Measurements from ENCODE around the gene CFHR2. TPM values are rescaled to one million over a fixed set of nuclear protein-coding genes. Genes with fewer than 3 reads are reported as not detected.

CFHR2 gene
- polyA plus RNA-seq, 5 donors: 0.14 to 0.69 TPM; not detected in 3

DNA sequence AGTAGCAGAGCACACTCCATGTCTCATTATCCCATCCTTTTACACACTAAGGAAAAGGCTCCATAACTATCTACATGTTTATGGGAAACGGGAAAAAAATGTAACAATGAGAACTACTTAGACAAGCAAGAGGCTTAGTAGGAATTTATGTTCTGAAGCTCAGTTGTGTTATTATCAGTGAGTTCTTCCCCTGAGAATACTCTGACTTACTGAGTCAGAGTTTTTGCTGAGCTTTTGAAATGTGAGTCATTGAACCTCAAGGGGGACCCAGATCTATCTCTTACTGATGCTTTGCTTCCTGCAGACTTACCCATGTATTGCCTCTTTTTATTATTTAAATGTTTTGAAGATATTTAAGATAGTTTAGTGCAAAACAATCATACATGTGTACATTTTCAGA, 53.9 kb downstream of the CFHR2 start:
- DNase-seq: no peak

DNA sequence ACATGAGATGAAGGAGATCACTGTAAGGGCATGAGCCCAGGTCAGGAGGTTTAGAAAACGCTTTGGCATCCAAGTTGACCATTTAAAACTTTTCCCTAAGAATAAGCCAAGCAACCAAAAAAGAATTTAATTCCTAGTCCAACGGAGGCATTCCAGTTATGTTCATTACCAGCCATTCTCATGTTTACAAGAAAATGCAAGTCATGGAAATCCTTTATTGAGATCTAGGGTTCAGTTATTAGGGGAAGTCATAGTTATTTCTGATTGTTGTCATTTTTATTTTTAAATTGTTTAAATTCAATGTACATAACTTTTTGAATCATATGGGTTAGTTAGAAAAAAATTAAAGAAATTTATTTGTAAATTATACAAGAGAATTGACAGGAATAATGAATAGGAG, 58.3 kb downstream of the CFHR2 start:
- no peak for DNase-seq

DNA sequence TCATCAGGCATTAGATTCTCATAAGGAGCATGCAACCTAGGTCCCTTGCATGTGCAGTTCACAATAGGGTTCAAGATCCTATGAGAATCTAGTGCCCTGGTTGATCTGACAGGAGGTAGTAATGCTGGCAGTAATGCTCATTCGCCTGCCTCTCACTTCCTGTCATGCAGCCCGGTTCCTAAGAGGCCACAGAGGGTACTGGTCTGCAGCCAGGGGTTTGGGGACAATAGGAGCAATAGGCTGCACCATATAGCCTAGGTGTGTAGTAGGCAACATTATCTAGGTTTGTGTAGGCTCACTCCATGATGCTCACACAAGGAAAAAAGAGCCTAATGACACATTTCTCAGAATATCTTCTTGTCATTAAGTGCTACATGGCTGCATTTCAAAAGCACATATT, 59.6 kb downstream of the CFHR2 start:
- no peak for DNase-seq

DNA sequence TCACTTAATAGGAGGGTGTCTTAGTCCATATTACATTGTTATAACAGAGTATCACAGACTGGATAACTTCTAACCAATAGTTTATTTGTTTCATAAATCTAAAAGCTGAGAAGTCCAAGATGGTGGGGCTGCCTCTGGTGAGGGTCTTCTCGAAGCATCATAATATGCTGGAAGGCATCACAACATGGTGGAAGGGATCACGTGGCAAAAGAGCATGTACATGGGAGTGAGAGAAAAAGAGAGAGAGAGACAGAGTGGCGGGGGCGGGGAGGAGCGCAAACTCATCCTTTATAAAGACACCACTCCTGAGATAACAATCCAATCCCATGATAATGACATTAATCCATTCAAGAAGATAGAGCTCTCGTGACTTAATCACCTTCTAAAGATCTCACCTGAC, 65.3 kb downstream of the CFHR2 start:
- no peak for DNase-seq

Other genes with a start within 250 kb of the CFHR2 start
- gene CFHR3, start 168.9 kb upstream of the CFHR2 start, polyA plus RNA-seq (ENCODE audit: insufficient read depth in 1 of 5, insufficient read length in 5 of 5, low replicate concordance in 1 of 5): 1 to 10 TPM in 2 of 5 donors, under 1 TPM in 3; 0.31 to 1.3 (median 0.72) TPM
- gene CFHR1, start 124.0 kb upstream of the CFHR2 start, polyA plus RNA-seq (ENCODE audit: insufficient read depth in 1 of 5, insufficient read length in 5 of 5, low replicate concordance in 1 of 5): 10 to 100 TPM in 2 of 5 donors, 1 to 10 TPM in 3; 1.1 to 11.2 (median 5.3) TPM
- gene CFHR4, start 55.7 kb upstream of the CFHR2 start, polyA plus RNA-seq (ENCODE audit: insufficient read depth in 1 of 5, insufficient read length in 5 of 5, low replicate concordance in 1 of 5): under 1 TPM in 3 of 5 donors, not detected in 2; 0.09 to 0.30 (median 0.19) TPM
- gene CFHR5, start 33.8 kb downstream of the CFHR2 start, polyA plus RNA-seq (ENCODE audit: insufficient read depth in 1 of 5, insufficient read length in 5 of 5, low replicate concordance in 1 of 5): not detected
- under 1 TPM in 2 of 5 donors, not detected in 3; 0.19 to 0.59 TPM for gene F13B, start 123.5 kb downstream of the CFHR2 start, polyA plus RNA-seq (ENCODE audit: insufficient read depth in 1 of 5, insufficient read length in 5 of 5, low replicate concordance in 1 of 5)
- gene ASPM, start 202.9 kb downstream of the CFHR2 start, polyA plus RNA-seq (ENCODE audit: insufficient read depth in 1 of 5, insufficient read length in 5 of 5, low replicate concordance in 1 of 5): 10 to 100 TPM; 11.7 to 53.9 (median 25.1) TPM

Data from right lung (tissue), 5 donors.